ENCODE results near the gene TMEM247.
"Not testable (repeated sequence)": the region's sequence is repeated elsewhere in the genome, so short reads cannot be mapped to it uniquely, and the experiment has no call there.

Gene TMEM247

DNA sequence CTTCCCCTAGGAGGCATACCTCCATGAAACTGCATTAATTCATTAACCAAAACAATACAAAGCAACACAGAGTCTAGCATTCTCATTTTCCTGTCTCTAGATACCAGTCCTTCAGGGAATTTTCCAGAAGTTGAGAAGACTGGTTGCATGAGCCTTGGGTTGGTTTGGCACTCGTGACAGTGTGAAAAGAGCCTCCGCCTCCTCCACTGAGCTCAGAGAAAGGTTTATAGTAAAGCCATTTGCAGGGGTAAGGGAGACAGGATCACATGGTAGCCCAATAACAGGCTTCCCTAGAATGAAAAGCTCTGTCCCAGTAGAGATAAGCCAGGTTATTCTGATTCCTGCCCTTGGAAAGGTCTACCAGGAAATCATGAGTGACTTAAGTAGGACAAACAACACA lies 9.7 kb upstream of the TMEM247 start:
- H3K27ac ChIP-seq = no peak overlapping the region

DNA sequence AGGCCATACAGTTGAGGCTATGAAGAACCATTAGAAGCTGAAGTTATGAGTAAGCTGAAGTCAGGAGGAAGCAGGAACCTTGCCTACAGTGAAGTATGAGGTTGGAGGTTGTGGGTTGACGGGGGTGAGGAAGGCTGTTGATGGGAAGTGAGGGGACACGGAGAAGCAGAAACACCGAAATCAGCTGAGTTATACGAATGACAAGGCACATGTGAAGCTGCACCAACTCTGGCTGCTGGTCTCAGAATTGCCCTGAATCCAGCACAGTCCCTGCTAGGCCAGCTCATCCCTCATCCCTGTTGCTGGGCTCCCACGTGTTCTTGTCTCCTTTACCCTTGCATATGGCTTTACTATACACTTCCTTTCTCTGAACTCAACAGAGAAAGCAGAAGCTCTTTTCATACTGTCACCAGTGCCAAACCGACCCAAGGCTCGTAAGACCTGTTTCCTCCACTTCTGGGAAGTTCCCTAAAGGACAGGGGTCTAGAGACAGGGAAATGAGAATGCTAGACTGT lies 9.2 kb upstream of the TMEM247 start:
- H3K27ac ChIP-seq = no peak overlapping the region
- TF ChIP-seq ZFX (IDR thresholded peaks at IDR 0.05) = no peak
- TF ChIP-seq, protein P1, sequence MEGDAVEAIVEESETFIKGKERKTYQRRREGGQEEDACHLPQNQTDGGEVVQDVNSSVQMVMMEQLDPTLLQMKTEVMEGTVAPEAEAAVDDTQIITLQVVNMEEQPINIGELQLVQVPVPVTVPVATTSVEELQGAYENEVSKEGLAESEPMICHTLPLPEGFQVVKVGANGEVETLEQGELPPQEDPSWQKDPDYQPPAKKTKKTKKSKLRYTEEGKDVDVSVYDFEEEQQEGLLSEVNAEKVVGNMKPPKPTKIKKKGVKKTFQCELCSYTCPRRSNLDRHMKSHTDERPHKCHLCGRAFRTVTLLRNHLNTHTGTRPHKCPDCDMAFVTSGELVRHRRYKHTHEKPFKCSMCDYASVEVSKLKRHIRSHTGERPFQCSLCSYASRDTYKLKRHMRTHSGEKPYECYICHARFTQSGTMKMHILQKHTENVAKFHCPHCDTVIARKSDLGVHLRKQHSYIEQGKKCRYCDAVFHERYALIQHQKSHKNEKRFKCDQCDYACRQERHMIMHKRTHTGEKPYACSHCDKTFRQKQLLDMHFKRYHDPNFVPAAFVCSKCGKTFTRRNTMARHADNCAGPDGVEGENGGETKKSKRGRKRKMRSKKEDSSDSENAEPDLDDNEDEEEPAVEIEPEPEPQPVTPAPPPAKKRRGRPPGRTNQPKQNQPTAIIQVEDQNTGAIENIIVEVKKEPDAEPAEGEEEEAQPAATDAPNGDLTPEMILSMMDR (conservative IDR thresholded peaks at IDR 0.05) = no peak

More for the DNA sequence above, 9.7 kb upstream of the TMEM247 start:
- no peak for TF ChIP-seq ZFX (IDR thresholded peaks at IDR 0.05)
- TF ChIP-seq, protein P1 (conservative IDR thresholded peaks at IDR 0.05) = no peak

DNA sequence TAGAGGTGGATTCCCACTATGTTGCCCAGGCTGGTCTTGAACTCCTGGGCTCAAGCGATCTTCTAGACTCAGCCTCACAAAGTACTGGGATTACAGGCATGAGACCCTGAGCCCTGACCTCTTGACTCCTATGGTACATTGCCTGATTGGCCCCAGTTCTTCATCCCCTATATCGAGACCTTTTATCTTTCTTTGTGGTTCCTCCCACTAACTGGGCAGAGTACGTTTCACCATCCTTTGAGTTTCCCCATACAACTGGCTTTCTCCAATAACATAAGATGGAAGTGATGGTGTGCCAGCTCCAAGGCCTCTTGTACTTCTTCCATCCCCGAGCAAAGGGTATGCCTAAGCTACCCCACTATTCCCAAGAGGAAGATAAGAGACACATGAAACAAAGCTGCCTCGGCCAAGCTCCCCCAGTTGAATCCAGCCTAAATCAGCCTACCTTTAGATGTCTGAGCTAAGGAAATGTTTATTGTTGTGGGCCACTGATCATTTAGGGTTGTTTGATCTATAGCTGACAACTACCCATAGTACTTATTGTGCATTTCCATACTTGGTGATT lies 8.3 kb upstream of the TMEM247 start:
- TF ChIP-seq ZFX (IDR thresholded peaks at IDR 0.05) = no peak
- TF ChIP-seq, protein P1 (conservative IDR thresholded peaks at IDR 0.05) = no peak
- H3K27ac ChIP-seq = no peak overlapping the region

DNA sequence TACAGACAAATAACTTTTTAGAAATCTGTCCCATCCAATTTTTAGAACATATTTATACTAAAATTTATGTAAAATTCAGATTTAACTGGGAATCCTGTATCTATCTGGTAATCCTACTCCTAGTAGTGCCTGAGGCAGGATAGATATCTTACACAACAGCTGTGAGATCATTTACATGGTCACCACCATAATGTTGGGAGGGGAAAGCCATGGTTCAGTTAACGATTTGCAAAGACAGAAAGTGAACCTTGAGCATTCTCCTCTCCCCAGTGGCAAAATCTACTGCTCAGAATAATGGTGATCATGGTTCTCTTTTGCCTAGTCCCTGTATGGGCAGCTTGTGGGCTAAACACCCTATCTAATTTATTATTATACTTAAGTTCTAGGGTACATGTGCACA lies 7.7 kb upstream of the TMEM247 start:
- no peak for TF ChIP-seq ZFX (IDR thresholded peaks at IDR 0.05)
- TF ChIP-seq, protein P1 (conservative IDR thresholded peaks at IDR 0.05) = no peak
- no peak overlapping the region for H3K27ac ChIP-seq

- not testable (repeated sequence) for H3K27ac ChIP-seq
Observed at GRCh38 chr2:46472165-46472564, 7.2 kb upstream of the TMEM247 start.

DNA sequence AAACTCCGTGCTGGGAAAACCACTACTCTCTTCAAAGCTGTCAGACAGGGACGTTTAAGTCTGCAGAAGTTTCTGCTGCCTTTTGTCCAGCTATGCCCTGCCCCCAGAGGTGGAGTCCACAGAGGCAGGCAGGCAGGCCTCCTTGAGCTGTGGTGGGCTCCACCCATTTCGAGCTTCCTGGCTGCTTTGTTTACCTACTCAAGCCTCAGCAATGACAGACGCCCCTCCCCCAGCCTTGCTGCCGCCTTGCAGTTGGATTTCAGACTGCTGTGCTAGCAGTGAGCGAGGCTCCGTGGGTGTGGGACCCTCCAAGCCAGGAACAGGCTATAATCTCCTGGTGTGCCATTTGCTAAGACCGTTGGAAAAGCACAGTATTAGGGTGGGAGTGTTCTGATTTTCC lies 1.9 kb upstream of the TMEM247 start:
- H3K27ac ChIP-seq = not testable (repeated sequence)

DNA sequence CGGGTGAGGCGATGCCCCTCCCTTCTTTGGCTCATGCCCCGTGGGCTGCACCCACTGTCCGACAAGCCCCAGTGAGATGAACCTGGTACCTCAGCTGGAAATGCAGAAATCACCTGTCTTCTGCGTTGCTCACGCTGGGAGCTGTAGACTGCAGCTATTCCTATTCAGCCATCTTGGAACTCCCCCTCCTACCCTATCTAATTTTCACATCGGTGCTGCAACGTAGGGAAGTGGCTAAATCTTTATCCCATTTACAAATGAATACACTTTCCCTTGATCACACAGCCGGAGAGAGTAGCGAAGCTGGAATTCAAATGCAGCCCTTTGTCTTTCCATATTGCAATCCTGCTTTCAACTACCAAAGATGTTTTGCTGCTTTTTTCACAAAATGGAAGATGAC lies 1.4 kb upstream of the TMEM247 start:
- TF ChIP-seq, protein P1 (conservative IDR thresholded peaks at IDR 0.05) = no peak
- no peak overlapping the region for H3K27ac ChIP-seq

GRCh38 chr2:46480562-46480961 lies 1.2 kb downstream of the TMEM247 start:
- H3K27ac ChIP-seq = no peak overlapping the region
- no peak for TF ChIP-seq ZFX (IDR thresholded peaks at IDR 0.05)
- TF ChIP-seq, protein P1 (conservative IDR thresholded peaks at IDR 0.05) = no peak

Data from C4-2B (cell line).